HCT116 (cell line): ENCODE measurements around the gene HOXA7. TPM values are rescaled to one million over a fixed set of nuclear protein-coding genes. Genes with fewer than 3 reads are reported as not detected.

ENCODE experiments used
- ATAC-seq: fragments of 200-7000 bp; cut with Tn5 transposase; 2 replicates; pipeline ENCODE4 v1.9.1; 2020; ENCODE audit warnings: mild to moderate bottlenecking, moderate library complexity
- BruUV-seq: library from RNA; stranded (reverse); fragments of 400-500 nt; replicated peaks from 2 replicates; lab custom pipeline; 2021; lab: Mats Ljungman, UMichigan
- CTCF ChIA-PET: fragments of 300-600 bp; sonication (Branson Sonifier 250); formaldehyde crosslinking; loops from one replicate; lab custom pipeline; 2021; ENCODE audit warnings: antibody characterized with exemption; lab: Charles Lee
- POLR2A ChIA-PET: fragments of 300-600, 350-600 bp; sonication (Branson Sonifier 250); formaldehyde crosslinking; loops from one replicate; lab custom pipeline; 2021; ENCODE audit warnings: antibody characterized with exemption; lab: Charles Lee
- RAD21 ChIA-PET, 2 experiments: fragments of 300-600 bp; sonication (Branson Sonifier 250); formaldehyde crosslinking; loops; one replicate each; lab custom pipeline; 2023; ENCODE audit warnings: low total read pairs in 2 of 2; ENCODE audit not compliant: uncharacterized antibody in 2 of 2, unreplicated experiment in 2 of 2, low non-redundant PET in 1 of 2; lab: Charles Lee
- DNase-seq: peaks from one replicate; pipeline ENCODE4 v3.0.0-alpha.2; 2010; ENCODE audit warnings: low read depth, low spot score
- H2AFZ ChIP-seq: fragments of 200-600 bp; shearing (Covaris generic), sonication (generic); 2 replicates; pipeline ENCODE4 v1.6.1; 2017; ENCODE audit warnings: low read depth, mixed run types, mixed read lengths, antibody characterized with exemption, low read length; ENCODE audit not compliant: poor library complexity, severe bottlenecking
- H3K27ac ChIP-seq: 2 replicates; pipeline ENCODE4 v1.5.1; 2012; ENCODE audit warnings: low read depth, low read length
- H3K27me3 ChIP-seq: fragments of 200-600 bp; sonication (generic); 2 replicates; pipeline ENCODE4 v1.6.1; 2016; ENCODE audit warnings: mixed run types, low read length, mixed read lengths; ENCODE audit not compliant: insufficient read depth
- H3K36me3 ChIP-seq, 2 experiments: fragments of 200-500 bp in 1 of 2; fragments of 200-600 bp in 1 of 2; sonication (Bioruptor generic) in 1 of 2; sonication (generic) in 1 of 2; 2 replicates each; pipeline versions ENCODE4 v1.5.1 to v1.6.1; 2014 to 2016; ENCODE audit warnings: low read length in 2 of 2, inconsistent platforms in 1 of 2, mixed read lengths in 1 of 2, mixed run types in 1 of 2; ENCODE audit not compliant: insufficient read depth in 2 of 2, control insufficient read depth in 1 of 2
- H3K4me1 ChIP-seq, 2 experiments: fragments of 200-600 bp in 1 of 2; sonication (generic) in 1 of 2; 2 replicates each; pipeline versions ENCODE4 v1.5.1 to v1.6.1; 2012 to 2017; ENCODE audit warnings: low read length in 2 of 2, inconsistent platforms in 1 of 2, mild to moderate bottlenecking in 1 of 2, mixed read lengths in 1 of 2, mixed run types in 1 of 2, moderate library complexity in 1 of 2; ENCODE audit not compliant: insufficient read depth in 2 of 2, control insufficient read depth in 1 of 2
- H3K4me2 ChIP-seq: fragments of 200-600 bp; sonication (generic); 2 replicates; pipeline ENCODE4 v1.6.1; 2017; ENCODE audit warnings: mixed run types, low read length, mixed read lengths
- H3K4me3 ChIP-seq, 2 experiments: fragments of 200-600 bp in 1 of 2; sonication (generic) in 1 of 2; replicated peaks in 1 of 2; 2 replicates each; pipeline ENCODE4 v1.5.1; 2011 to 2016; ENCODE audit warnings: low read length in 2 of 2, control low read depth in 1 of 2, low read depth in 1 of 2, mild to moderate bottlenecking in 1 of 2, mixed read lengths in 1 of 2, mixed run types in 1 of 2
- H3K79me2 ChIP-seq: fragments of 200-600 bp; sonication (generic); 2 replicates; pipeline ENCODE4 v1.6.1; 2017; ENCODE audit warnings: mild to moderate bottlenecking, mixed run types, low read length, moderate library complexity, mixed read lengths; ENCODE audit not compliant: insufficient read depth
- H3K9ac ChIP-seq: fragments of 200-600 bp; sonication (generic); 2 replicates; pipeline ENCODE4 v1.6.1; 2016; ENCODE audit warnings: low read length, mixed read lengths
- H3K9me2 ChIP-seq: fragments of 200-600 bp; sonication (generic), shearing (Covaris generic); 2 replicates; pipeline ENCODE4 v1.6.1; 2017; ENCODE audit warnings: mixed run types, mild to moderate bottlenecking, moderate library complexity; ENCODE audit not compliant: insufficient read depth
- H3K9me3 ChIP-seq, 2 experiments: fragments of 200-500 bp in 1 of 2; fragments of 200-600 bp in 1 of 2; sonication (Bioruptor generic) in 1 of 2; sonication (generic) in 1 of 2; 2 replicates each; pipeline ENCODE4 v1.6.1; 2014 to 2017; ENCODE audit warnings: low read length in 2 of 2, mixed read lengths in 2 of 2, inconsistent platforms in 1 of 2, low read depth in 1 of 2, mild to moderate bottlenecking in 1 of 2, mixed run types in 1 of 2, moderate library complexity in 1 of 2; ENCODE audit not compliant: control insufficient read depth in 1 of 2, insufficient read depth in 1 of 2
- H4K20me1 ChIP-seq: fragments of 200-600 bp; sonication (generic), shearing (Covaris generic); 2 replicates; pipeline ENCODE4 v1.6.1; 2017; ENCODE audit warnings: mixed run types, mild to moderate bottlenecking, moderate library complexity; ENCODE audit not compliant: insufficient read depth
- EGR1 ChIP-seq: IDR thresholded peaks from 2 replicates; pipeline ENCODE4 v1.6.1; 2012; ENCODE audit warnings: low read depth
- EZH2phosphoT487 ChIP-seq: fragments of 200-600 bp; IDR thresholded peaks from 2 replicates; pipeline ENCODE4 v1.6.1; 2018; ENCODE audit warnings: antibody characterized with exemption, borderline replicate concordance
- FOSL1 ChIP-seq: IDR thresholded peaks from 2 replicates; pipeline ENCODE4 v1.6.1; 2012; ENCODE audit warnings: low read depth
- JUND ChIP-seq: IDR thresholded peaks from 2 replicates; pipeline ENCODE4 v1.6.1; 2012
- POLR2AphosphoS5 ChIP-seq: IDR thresholded peaks from 2 replicates; pipeline ENCODE4 v1.6.1; 2011; ENCODE audit warnings: mild to moderate bottlenecking, low read depth, low read length, moderate library complexity
- SRF ChIP-seq: IDR thresholded peaks from 2 replicates; pipeline ENCODE4 v1.6.1; 2012; ENCODE audit warnings: low read depth
- TCF7L2 ChIP-seq: IDR thresholded peaks from 2 replicates; pipeline ENCODE4 v1.7.0; 2011; ENCODE audit warnings: borderline replicate concordance, inconsistent platforms; ENCODE audit not compliant: insufficient read depth, insufficient read length; ENCODE audit errors: extremely low read depth
- intact Hi-C: fragments of 100-400 bp; cut with micrococcal nuclease; formaldehyde crosslinking; loops from 2 replicates; pipeline ENCODE4 v1.10.0; 2022
- total RNA-seq: library from RNA; stranded (reverse); gene quantifications from one replicate; pipeline ENCODE4 v1.2.1, GENCODE V29; 2021; ENCODE audit not compliant: unreplicated experiment

HOXA7 gene
- total RNA-seq, 1 experiment from 2014 or later, result 15.0 TPM

DNA sequence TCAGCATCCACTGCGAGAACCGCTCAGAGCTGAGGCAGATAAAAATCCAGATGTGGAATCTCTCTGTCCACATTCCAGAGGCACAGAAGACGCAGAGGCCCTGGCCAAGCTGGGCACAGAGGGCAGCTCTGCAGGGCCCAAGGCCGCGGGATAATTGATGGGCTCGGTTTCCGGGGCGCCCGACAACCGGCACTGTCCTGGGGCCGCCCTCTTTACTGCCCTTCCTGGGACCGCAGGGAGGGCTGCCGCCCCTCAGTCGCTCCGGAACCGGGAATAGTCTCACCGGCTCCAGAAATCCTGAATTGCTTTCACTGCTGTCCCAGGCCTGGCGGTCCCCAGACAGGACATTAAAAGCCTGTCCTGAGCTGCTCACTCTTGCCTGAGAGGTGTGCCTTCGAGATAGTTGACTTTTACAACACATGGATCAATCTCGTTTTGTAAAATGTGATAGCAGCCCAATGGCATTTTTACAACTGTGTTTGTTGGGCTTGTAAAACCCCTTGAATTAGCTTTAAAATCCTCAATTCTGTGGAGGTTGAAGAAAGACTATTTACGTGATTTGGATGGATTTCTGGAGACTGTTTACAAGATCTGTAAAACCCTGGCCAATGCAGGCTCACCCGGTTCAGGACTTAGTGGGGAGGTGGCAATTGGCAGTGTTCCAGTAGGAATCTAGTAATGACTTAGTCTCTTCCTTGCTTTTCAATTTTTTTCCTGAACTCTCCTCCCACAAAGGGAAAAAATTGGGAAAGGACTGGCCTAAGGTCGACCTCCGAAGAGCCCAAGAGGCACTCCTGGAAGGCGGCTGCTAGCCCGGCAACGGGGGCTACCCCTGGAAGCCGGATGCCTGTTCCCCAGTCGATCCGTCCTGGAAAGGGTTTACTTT lies 7.5 kb downstream of the HOXA7 start:
- no peak for ATAC-seq
- peaks cover 5 to 6% of the 10 kb centered on the region in 2 experiments; a peak in 2 of 4 replicates for H3K36me3 ChIP-seq
- no peaks in the 10 kb centered on the region for H3K9me2 ChIP-seq
- ChIA-PET POLR2A (interaction anchor here (1.1 to 2.5 kb wide), 2 partner anchors 16 to 467 kb away, joined by 4 to 8 read pairs; no protein-coding TSS in a partner anchor), CTCF (interaction anchor here (0.6 to 3.7 kb wide), 3 partner anchors 12 to 462 kb away, joined by 3 to 27 read pairs (median 10); no protein-coding TSS in a partner anchor), RAD21 (interaction anchor here (0.5 to 1.2 kb wide), 2 partner anchors 767 to 779 kb away, joined by 3 to 4 read pairs; no protein-coding TSS in a partner anchor)
- peak overlapping the region; percentile 95 for H3K4me2 ChIP-seq
- H3K79me2 ChIP-seq, result peaks cover 45% of the 10 kb centered on the region
- H2AFZ ChIP-seq, result no peak overlapping the region
- intact Hi-C loops, result no loop called here
- peak overlapping the region; percentile 40 to 71 for H3K4me3 ChIP-seq
- H3K4me1 ChIP-seq, result peaks cover 26 to 62% of the 10 kb centered on the region in 2 experiments
- TF ChIP-seq TCF7L2 (no peak), POLR2AphosphoS5 (no peak), EGR1 (no peak), SRF (no peak), FOSL1 (no peak), EZH2phosphoT487 (no peak), JUND (no peak)
- no peak for DNase-seq
- no peaks in the 10 kb centered on the region for H3K27me3 ChIP-seq
- no peaks in the 10 kb centered on the region for H3K9me3 ChIP-seq
- H3K27ac ChIP-seq, result peak overlapping the region; percentile 82
- peak overlapping the region; percentile 74 for H3K9ac ChIP-seq
- no peaks in the 10 kb centered on the region for H4K20me1 ChIP-seq
- no TSS peak for BruUV-seq
